ENCODE results near the gene ARHGEF11. TPM values are rescaled to one million over a fixed set of nuclear protein-coding genes. Genes with fewer than 3 reads are reported as not detected.
A peak's percentile ranks its signal among the peaks of the same experiment; 100 is the strongest.

Gene ARHGEF11
- total RNA-seq, 1 experiment from 2014 or later = 45.5 TPM

DNA sequence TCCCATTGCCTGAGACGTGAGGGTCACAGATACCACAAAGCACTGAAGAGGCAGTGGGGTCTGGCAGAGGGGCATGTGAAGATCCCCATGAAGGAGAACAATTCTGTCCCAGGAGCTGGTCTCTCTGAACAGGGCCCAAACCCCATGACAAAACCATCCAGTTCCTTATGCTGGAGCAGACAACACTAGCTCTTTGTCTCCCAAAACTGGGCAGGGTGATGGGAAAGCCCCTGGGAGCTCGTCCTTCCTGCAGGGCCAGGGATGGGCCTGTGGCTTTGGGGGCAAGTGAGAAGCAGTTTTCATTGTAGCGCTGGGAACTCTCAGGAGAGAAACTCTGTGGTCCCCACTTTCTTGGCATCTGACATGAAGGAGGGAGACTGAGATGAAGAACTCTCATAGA lies 45.2 kb upstream of the ARHGEF11 start:
- ChIA-PET CTCF (interaction anchor here (1.0 to 2.2 kb wide), 6 partner anchors 16 to 65 kb away, joined by 7 to 132 read pairs (median 10); partner anchors contain the start of gene ETV3), POLR2A (interaction anchor here (1.0 kb wide), 1 partner anchor 65 kb away, joined by 4 read pairs; no protein-coding TSS in a partner anchor)
- no peaks in the 10 kb centered on the region for H3K9me3 Mint-ChIP-seq (ENCODE audit: unreplicated experiment)
- H3K27me3 Mint-ChIP-seq (ENCODE audit: insufficient read depth, unreplicated experiment) = no peaks in the 10 kb centered on the region
- no TSS peak for BruUV-seq (replicated peaks)
- TF ChIP-seq, protein P1, sequence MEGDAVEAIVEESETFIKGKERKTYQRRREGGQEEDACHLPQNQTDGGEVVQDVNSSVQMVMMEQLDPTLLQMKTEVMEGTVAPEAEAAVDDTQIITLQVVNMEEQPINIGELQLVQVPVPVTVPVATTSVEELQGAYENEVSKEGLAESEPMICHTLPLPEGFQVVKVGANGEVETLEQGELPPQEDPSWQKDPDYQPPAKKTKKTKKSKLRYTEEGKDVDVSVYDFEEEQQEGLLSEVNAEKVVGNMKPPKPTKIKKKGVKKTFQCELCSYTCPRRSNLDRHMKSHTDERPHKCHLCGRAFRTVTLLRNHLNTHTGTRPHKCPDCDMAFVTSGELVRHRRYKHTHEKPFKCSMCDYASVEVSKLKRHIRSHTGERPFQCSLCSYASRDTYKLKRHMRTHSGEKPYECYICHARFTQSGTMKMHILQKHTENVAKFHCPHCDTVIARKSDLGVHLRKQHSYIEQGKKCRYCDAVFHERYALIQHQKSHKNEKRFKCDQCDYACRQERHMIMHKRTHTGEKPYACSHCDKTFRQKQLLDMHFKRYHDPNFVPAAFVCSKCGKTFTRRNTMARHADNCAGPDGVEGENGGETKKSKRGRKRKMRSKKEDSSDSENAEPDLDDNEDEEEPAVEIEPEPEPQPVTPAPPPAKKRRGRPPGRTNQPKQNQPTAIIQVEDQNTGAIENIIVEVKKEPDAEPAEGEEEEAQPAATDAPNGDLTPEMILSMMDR (IDR thresholded peaks at IDR 0.05; ENCODE audit: insufficient read depth in 1 of 2, low read depth in 1 of 2, low read length in 1 of 2, severe bottlenecking in 1 of 2, unreplicated experiment in 1 of 2) = no peak
- no peak overlapping the region for H3K27ac Mint-ChIP-seq (ENCODE audit: unreplicated experiment)
- Histone ChIP-seq H3K9me3 (no peaks in the 10 kb centered on the region), H3K27me3 (replicated peaks; ENCODE audit: control insufficient read depth, insufficient read depth, low read length) (no peaks in the 10 kb centered on the region), H3K4me1 (no peaks in the 10 kb centered on the region), H3K36me3 (ENCODE audit: control insufficient read depth, insufficient read depth, low read length) (no peaks in the 10 kb centered on the region), H3K4me3 (ENCODE audit: low read depth, low read length) (no peak overlapping the region)
- intact Hi-C loops (cut with micrococcal nuclease; ENCODE audit: unreplicated experiment) = loop anchor here (1.0 to 2.0 kb wide), 2 partner anchors 44 to 66 kb away; no protein-coding TSS in a partner anchor
- H3K36me3 Mint-ChIP-seq (ENCODE audit: insufficient read depth, unreplicated experiment) = no peaks in the 10 kb centered on the region
- H3K4me3 Mint-ChIP-seq (ENCODE audit: unreplicated experiment) = no peak overlapping the region
- H3K4me1 Mint-ChIP-seq (ENCODE audit: low read depth, unreplicated experiment) = no peaks in the 10 kb centered on the region
- no peak for DNase-seq

DNA sequence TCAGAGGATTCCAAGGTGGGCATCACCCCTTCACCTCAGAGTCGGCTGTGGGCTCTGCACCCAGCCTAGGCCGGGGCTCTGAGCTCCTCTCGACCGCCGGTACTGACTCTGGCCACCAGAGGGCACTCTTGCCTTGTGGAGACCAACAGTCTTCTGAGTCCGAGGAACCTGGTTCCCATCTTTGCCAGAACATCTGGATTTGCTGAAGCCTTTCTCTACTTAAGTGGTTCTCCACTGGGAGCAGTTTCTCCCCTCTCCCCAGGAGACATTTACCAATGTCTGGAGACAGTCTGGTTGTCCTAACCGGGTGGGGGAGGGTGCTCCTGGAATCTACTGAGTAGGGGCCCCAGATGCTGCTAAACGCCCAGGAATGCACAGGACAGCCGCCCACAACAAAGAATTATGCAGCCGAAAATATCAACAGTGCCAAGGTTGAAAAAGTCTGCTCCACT lies 44.7 kb upstream of the ARHGEF11 start:
- no peak overlapping the region for H3K4me3 ChIP-seq (ENCODE audit: low read depth, low read length)
- Mint-ChIP-seq H3K27ac (ENCODE audit: unreplicated experiment) (peak overlapping the region; percentile 22), H3K4me3 (ENCODE audit: unreplicated experiment) (no peak overlapping the region), H3K36me3 (ENCODE audit: insufficient read depth, unreplicated experiment) (no peaks in the 10 kb centered on the region), H3K9me3 (ENCODE audit: unreplicated experiment) (no peaks in the 10 kb centered on the region), H3K4me1 (ENCODE audit: low read depth, unreplicated experiment) (no peaks in the 10 kb centered on the region), H3K27me3 (ENCODE audit: insufficient read depth, unreplicated experiment) (no peaks in the 10 kb centered on the region)
- H3K27me3 ChIP-seq (replicated peaks; ENCODE audit: control insufficient read depth, insufficient read depth, low read length) = no peaks in the 10 kb centered on the region
- no peaks in the 10 kb centered on the region for H3K9me3 ChIP-seq
- POLR2A ChIA-PET = interaction anchor here (1.0 kb wide), 1 partner anchor 66 kb away, joined by 4 read pairs; no protein-coding TSS in a partner anchor
- TF ChIP-seq, protein P1 (IDR thresholded peaks at IDR 0.05; ENCODE audit: insufficient read depth in 1 of 2, low read depth in 1 of 2, low read length in 1 of 2, severe bottlenecking in 1 of 2, unreplicated experiment in 1 of 2) = peak; percentile 89
- no peaks in the 10 kb centered on the region for H3K4me1 ChIP-seq
- no peaks in the 10 kb centered on the region for H3K36me3 ChIP-seq (ENCODE audit: control insufficient read depth, insufficient read depth, low read length)
- CTCF ChIA-PET = interaction anchor here (0.5 to 2.2 kb wide), 17 partner anchors 13 to 120 kb away, joined by 3 to 132 read pairs (median 5); partner anchors contain the start of gene ETV3
- intact Hi-C loops (cut with micrococcal nuclease; ENCODE audit: unreplicated experiment) = loop anchor here (1.0 to 2.0 kb wide), 2 partner anchors 45 to 66 kb away; no protein-coding TSS in a partner anchor
- no TSS peak for BruUV-seq (replicated peaks)
- peak; percentile 83 to 90 for DNase-seq

DNA sequence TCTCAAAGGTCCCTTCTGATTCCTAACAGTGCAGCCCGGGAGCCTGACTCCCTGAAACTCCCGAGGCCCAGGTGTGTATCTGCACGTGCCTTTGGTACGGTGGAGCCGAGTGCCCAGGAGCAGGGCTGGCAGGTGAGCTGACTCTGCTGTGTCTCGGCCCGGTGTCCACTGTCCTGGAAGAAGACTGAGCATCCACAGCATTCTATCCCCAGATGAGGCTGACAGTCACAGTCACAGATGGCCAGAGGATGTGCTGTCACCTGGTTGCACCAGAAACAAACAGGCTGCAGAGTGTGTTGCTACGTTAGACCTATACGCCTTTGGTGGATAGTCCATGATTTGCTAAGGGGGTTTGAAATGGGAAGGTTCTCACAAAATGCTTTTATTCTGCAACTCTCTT lies 44.2 kb upstream of the ARHGEF11 start:
- H3K27ac Mint-ChIP-seq (ENCODE audit: unreplicated experiment) = peak overlapping the region; percentile 22
- H3K4me1 Mint-ChIP-seq (ENCODE audit: low read depth, unreplicated experiment) = no peaks in the 10 kb centered on the region
- no peak overlapping the region for H3K4me3 ChIP-seq (ENCODE audit: low read depth, low read length)
- no peaks in the 10 kb centered on the region for H3K9me3 ChIP-seq
- H3K27me3 ChIP-seq (replicated peaks; ENCODE audit: control insufficient read depth, insufficient read depth, low read length) = no peaks in the 10 kb centered on the region
- no peaks in the 10 kb centered on the region for H3K36me3 ChIP-seq (ENCODE audit: control insufficient read depth, insufficient read depth, low read length)
- H3K4me3 Mint-ChIP-seq (ENCODE audit: unreplicated experiment) = no peak overlapping the region
- H3K27me3 Mint-ChIP-seq (ENCODE audit: insufficient read depth, unreplicated experiment) = no peaks in the 10 kb centered on the region
- no TSS peak for BruUV-seq (replicated peaks)
- DNase-seq = no peak
- TF ChIP-seq, protein P1 (IDR thresholded peaks at IDR 0.05; ENCODE audit: insufficient read depth in 1 of 2, low read depth in 1 of 2, low read length in 1 of 2, severe bottlenecking in 1 of 2, unreplicated experiment in 1 of 2) = no peak
- intact Hi-C loops (cut with micrococcal nuclease; ENCODE audit: unreplicated experiment) = loop anchor here (1.0 to 2.0 kb wide), 2 partner anchors 45 to 67 kb away; no protein-coding TSS in a partner anchor
- H3K4me1 ChIP-seq = no peaks in the 10 kb centered on the region
- ChIA-PET CTCF (interaction anchor here (0.5 to 2.2 kb wide), 17 partner anchors 14 to 120 kb away, joined by 3 to 132 read pairs (median 5); partner anchors contain the start of gene ETV3), POLR2A (interaction anchor here (1.0 kb wide), 1 partner anchor 66 kb away, joined by 4 read pairs; no protein-coding TSS in a partner anchor)
- no peaks in the 10 kb centered on the region for H3K36me3 Mint-ChIP-seq (ENCODE audit: insufficient read depth, unreplicated experiment)
- H3K9me3 Mint-ChIP-seq (ENCODE audit: unreplicated experiment) = no peaks in the 10 kb centered on the region

Measured in Caco-2 (cell line).